GM19438 (cell line): ENCODE data around the gene MUC6.

Experiments used
- ATAC-seq: cut with Tn5 transposase; IDR thresholded peaks from one replicate; pipeline ENCODE4 v1.9.1; 2021; ENCODE audit warnings: low read depth; ENCODE audit not compliant: unreplicated experiment

The MUC6 gene

GRCh38 chr11:1072116-1072820 lies 35.8 kb upstream of the MUC6 start:
- ATAC-seq, result no peak

- ATAC-seq, result no peak
These were observed 35.1 kb upstream of the MUC6 start for GRCh38 chr11:1071571-1072115.

GRCh38 chr11:1070594-1071462 lies 34.3 kb upstream of the MUC6 start:
- ATAC-seq, result no peak

GRCh38 chr11:1069740-1070139 lies 33.2 kb upstream of the MUC6 start:
- ATAC-seq, result no peak

- no peak for ATAC-seq
These were observed 31.4 kb upstream of the MUC6 start for GRCh38 chr11:1067812-1068496.

GRCh38 chr11:1064167-1064566 lies 27.6 kb upstream of the MUC6 start:
- ATAC-seq, result no peak

GRCh38 chr11:1062075-1062820 lies 25.7 kb upstream of the MUC6 start:
- no peak for ATAC-seq

GRCh38 chr11:1060852-1061616 lies 24.5 kb upstream of the MUC6 start:
- ATAC-seq, result no peak

- no peak for ATAC-seq
These were observed 23.9 kb upstream of the MUC6 start for GRCh38 chr11:1060410-1060809.

- no peak for ATAC-seq
These were observed 23.2 kb upstream of the MUC6 start for GRCh38 chr11:1059759-1060158.

GRCh38 chr11:1057806-1058205 lies 21.3 kb upstream of the MUC6 start:
- no peak for ATAC-seq

GRCh38 chr11:1055990-1056771 lies 19.7 kb upstream of the MUC6 start:
- ATAC-seq, result no peak

- no peak for ATAC-seq
These were observed 18.7 kb upstream of the MUC6 start for GRCh38 chr11:1055109-1055703.

GRCh38 chr11:1054143-1055108 lies 17.9 kb upstream of the MUC6 start:
- ATAC-seq, result no peak

- ATAC-seq, result no peak
These were observed 16.8 kb upstream of the MUC6 start for GRCh38 chr11:1053121-1053901.

- no peak for ATAC-seq
These were observed 15.9 kb upstream of the MUC6 start for GRCh38 chr11:1052133-1053011.
